ENCODE results near the gene NOX3. TPM values are rescaled to one million over a fixed set of nuclear protein-coding genes. Genes with fewer than 3 reads are reported as not detected.

NOX3 gene
- total RNA-seq, 1 donor from 2014 or later = not detected

DNA sequence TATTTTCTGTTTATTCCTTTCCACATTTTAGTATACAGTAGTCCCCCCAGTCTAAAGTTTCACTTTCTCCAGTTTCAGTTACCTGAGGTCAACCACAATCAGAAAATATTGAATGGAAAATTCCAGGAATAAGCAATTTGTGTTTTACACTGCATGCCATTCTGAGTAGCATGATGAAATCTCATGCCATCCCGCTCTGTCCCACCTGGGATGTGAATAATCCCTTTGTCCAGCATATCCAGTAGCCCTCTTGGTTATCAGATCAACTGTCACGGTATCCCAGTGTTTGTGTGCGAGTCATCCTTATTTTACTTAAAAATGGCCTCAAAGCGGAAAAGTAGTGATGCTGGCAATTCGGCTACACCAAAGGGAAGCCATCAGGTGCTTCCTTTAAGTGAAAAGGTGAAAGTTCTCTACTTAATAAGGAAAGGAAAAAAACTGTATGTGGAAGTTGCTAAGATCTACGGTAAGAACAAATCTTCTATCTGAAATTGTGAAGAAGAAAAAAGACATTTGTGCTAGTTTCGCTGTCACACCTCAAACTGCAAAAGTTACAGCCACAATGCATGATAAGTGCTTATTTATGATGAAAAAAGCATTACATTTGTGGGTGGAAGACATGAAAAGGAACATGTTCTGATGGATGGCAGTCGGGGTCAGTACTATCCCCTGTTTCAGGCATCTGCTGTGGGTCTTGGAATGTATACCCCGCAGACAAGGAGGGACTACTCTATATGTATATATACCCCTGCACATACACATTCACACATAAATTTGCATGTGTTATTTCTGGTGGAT, 11.3 kb downstream of the NOX3 start:
- intact Hi-C loops (cut with DNase I) = no loop called here
- DNase-seq (no peak), ATAC-seq (no peak)
- H3K27me3 ChIP-seq (ENCODE audit: low read depth) = no peaks in the 10 kb centered on the region
- no peak overlapping the region for H3K4me3 ChIP-seq
- H3K27ac ChIP-seq = no peak overlapping the region
- H3K4me1 ChIP-seq = peaks cover 6% of the 10 kb centered on the region
- TF ChIP-seq, protein P1, sequence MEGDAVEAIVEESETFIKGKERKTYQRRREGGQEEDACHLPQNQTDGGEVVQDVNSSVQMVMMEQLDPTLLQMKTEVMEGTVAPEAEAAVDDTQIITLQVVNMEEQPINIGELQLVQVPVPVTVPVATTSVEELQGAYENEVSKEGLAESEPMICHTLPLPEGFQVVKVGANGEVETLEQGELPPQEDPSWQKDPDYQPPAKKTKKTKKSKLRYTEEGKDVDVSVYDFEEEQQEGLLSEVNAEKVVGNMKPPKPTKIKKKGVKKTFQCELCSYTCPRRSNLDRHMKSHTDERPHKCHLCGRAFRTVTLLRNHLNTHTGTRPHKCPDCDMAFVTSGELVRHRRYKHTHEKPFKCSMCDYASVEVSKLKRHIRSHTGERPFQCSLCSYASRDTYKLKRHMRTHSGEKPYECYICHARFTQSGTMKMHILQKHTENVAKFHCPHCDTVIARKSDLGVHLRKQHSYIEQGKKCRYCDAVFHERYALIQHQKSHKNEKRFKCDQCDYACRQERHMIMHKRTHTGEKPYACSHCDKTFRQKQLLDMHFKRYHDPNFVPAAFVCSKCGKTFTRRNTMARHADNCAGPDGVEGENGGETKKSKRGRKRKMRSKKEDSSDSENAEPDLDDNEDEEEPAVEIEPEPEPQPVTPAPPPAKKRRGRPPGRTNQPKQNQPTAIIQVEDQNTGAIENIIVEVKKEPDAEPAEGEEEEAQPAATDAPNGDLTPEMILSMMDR (IDR thresholded peaks at IDR 0.05) = no peak
- no peaks in the 10 kb centered on the region for H3K9me3 ChIP-seq
- H3K36me3 ChIP-seq = no peaks in the 10 kb centered on the region

DNA sequence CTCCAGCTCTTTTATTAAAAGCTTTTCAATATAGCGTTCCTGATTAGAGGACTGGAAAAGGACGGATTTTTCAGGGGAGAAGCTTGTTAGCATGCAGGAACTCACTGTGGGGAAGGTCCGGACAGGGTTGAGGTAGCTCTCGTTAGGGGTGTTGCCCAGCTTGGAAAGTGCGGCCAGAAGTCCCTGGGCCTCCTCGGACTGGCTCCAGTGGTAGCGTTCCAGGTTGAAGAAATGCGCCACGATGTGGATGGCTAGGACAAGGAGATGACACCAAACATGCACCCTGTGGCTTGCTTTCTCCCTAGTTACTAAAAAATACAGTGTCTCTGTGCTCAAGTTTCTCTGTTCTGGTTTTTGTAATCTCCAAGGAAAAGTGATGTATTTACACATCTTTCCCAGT, 12.5 kb downstream of the NOX3 start:
- no peak overlapping the region for H3K4me3 ChIP-seq
- H3K9me3 ChIP-seq = no peaks in the 10 kb centered on the region
- no peak overlapping the region for H3K27ac ChIP-seq
- intact Hi-C loops (cut with DNase I) = no loop called here
- H3K4me1 ChIP-seq = no peaks in the 10 kb centered on the region
- no peaks in the 10 kb centered on the region for H3K36me3 ChIP-seq
- DNase-seq (no peak), ATAC-seq (no peak)
- TF ChIP-seq, protein P1 (IDR thresholded peaks at IDR 0.05) = no peak
- H3K27me3 ChIP-seq (ENCODE audit: low read depth) = no peaks in the 10 kb centered on the region

DNA sequence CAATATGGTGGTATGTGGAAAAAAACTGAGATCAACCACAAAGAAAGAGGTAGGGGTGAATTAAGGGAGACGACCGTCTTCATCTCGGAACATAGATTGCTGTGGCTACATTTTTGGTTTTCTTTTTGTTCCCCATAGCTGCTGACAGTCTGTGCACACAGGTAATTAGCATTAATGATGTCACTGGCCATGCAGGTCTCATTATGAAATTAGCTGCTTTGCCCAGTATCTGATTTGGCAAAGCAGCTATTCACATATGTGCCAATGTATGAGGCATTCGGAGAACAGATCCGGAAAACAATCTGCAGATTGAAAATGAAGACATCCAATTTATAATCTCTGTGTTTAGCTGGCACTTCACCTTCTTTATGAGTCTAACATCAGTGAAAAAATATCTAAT, 13.1 kb downstream of the NOX3 start:
- Histone ChIP-seq H3K4me1 (peaks cover 4% of the 10 kb centered on the region), H3K4me3 (no peak overlapping the region), H3K9me3 (no peaks in the 10 kb centered on the region), H3K36me3 (no peaks in the 10 kb centered on the region), H3K27me3 (ENCODE audit: low read depth) (no peaks in the 10 kb centered on the region), H3K27ac (no peak overlapping the region)
- DNase-seq (no peak), ATAC-seq (no peak)
- TF ChIP-seq, protein P1 (IDR thresholded peaks at IDR 0.05) = no peak
- intact Hi-C loops (cut with DNase I) = no loop called here

DNA sequence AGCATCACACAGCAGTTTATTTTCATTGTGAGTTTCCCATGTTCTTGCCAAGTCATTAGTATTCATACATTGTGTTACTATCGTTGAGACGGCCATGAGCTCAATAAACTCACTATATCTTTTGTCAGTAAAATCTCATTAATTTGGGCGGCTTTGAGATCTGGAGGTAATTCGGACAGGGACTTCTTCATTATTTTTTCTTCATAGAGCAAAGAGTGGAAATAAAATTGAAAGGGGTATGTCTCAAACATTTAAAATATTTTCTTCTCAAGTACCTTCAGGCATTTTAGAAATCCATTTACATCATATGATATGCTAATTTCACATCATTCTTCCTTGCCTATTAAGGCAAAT, 14.6 kb downstream of the NOX3 start:
- H3K4me1 ChIP-seq = peaks cover 13% of the 10 kb centered on the region
- DNase-seq (no peak), ATAC-seq (no peak)
- TF ChIP-seq, protein P1 (IDR thresholded peaks at IDR 0.05) = no peak
- H3K27me3 ChIP-seq (ENCODE audit: low read depth) = no peaks in the 10 kb centered on the region
- H3K9me3 ChIP-seq = no peaks in the 10 kb centered on the region
- H3K27ac ChIP-seq = no peak overlapping the region
- no peak overlapping the region for H3K4me3 ChIP-seq
- H3K36me3 ChIP-seq = no peaks in the 10 kb centered on the region
- intact Hi-C loops (cut with DNase I) = no loop called here

DNA sequence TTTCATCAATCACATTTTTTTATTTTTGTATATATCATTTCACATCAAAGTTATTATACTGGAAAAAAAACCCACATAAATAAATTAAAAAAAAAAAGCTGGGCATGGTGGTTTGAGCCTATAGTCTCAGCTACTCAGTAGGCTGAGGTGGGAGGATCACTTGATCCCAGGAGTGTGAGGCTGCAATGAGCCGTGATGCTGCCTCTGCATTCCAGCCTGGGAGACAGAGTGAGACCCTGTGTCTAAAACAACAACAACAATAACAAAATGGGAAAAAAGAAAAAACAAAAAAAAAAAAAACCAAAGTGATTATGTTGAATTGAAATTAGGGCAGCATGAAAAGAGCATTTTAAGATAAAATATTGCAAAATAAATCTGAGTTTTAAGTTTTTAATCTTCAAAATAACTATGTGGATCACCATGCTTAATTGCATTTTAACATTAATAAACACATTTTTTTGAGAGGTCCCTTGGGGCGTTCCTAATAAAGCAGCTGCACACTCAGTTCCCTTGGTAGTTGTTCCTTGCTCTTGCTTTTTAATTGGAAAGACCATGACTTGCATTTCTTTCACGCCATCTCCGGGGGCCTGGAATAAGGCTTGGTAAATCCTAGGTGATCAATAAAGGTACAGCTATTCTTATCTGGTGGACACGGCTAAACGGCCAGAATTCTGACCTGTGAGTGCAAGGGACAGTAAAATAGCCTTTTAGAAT, 15.1 kb downstream of the NOX3 start:
- Histone ChIP-seq H3K9me3 (no peaks in the 10 kb centered on the region), H3K27me3 (ENCODE audit: low read depth) (no peaks in the 10 kb centered on the region), H3K27ac (no peak overlapping the region), H3K4me3 (no peak overlapping the region), H3K4me1 (peaks cover 13% of the 10 kb centered on the region), H3K36me3 (no peaks in the 10 kb centered on the region)
- TF ChIP-seq, protein P1 (IDR thresholded peaks at IDR 0.05) = no peak
- no peak for DNase-seq
- ATAC-seq = no peak
- intact Hi-C loops (cut with DNase I) = no loop called here

All from lower lobe of right lung (tissue), 2 donors.